Panc1 (cell line): ENCODE results near the gene ATP2B2. TPM values are rescaled to one million over a fixed set of nuclear protein-coding genes. Genes with fewer than 3 reads are reported as not detected.

Experiments
- ATAC-seq: fragments of 200-7000 bp; cut with Tn5 transposase; 2 replicates; pipeline ENCODE4 v1.9.1; 2020; ENCODE audit warnings: mild to moderate bottlenecking, moderate library complexity
- BruUV-seq: library from RNA; stranded (reverse); fragments of 400-500 nt; replicated peaks from 2 replicates; lab custom pipeline; 2021; lab: Mats Ljungman, UMichigan
- CTCF ChIA-PET: fragments of 300-600 bp; sonication (Branson Sonifier 250); formaldehyde crosslinking; loops from one replicate; lab custom pipeline; 2022; ENCODE audit warnings: antibody characterized with exemption; lab: Charles Lee
- POLR2A ChIA-PET: fragments of 300-600 bp; sonication (Branson Sonifier 250); formaldehyde crosslinking; loops from one replicate; lab custom pipeline; 2022; ENCODE audit warnings: antibody characterized with exemption; lab: Charles Lee
- DNase-seq: peaks from one replicate; pipeline ENCODE4 v3.0.0-alpha.2; 2010; ENCODE audit warnings: low read depth, low spot score
- H3K27ac ChIP-seq: 2 replicates; pipeline ENCODE4 v1.5.1; 2011; ENCODE audit warnings: mild to moderate bottlenecking, low read length, inconsistent platforms
- H3K27me3 ChIP-seq: fragments of 200-500 bp; sonication (Bioruptor generic); 2 replicates; pipeline ENCODE4 v1.6.0; 2014; ENCODE audit warnings: low read length, inconsistent platforms; ENCODE audit not compliant: control insufficient read depth, insufficient read depth
- H3K36me3 ChIP-seq: fragments of 200-500 bp; sonication (Bioruptor generic); 2 replicates; pipeline ENCODE4 v1.5.1; 2014; ENCODE audit warnings: inconsistent platforms, mild to moderate bottlenecking, low read length, moderate library complexity; ENCODE audit not compliant: control insufficient read depth, insufficient read depth
- H3K4me1 ChIP-seq: 2 replicates; pipeline ENCODE4 v1.5.1; 2011; ENCODE audit warnings: inconsistent platforms, mild to moderate bottlenecking, low read length, moderate library complexity; ENCODE audit not compliant: control insufficient read depth, insufficient read depth
- H3K4me3 ChIP-seq, 2 experiments: 2 replicates each; pipeline ENCODE4 v1.5.1; 2011 to 2012; ENCODE audit warnings: low read depth in 2 of 2, low read length in 2 of 2, mild to moderate bottlenecking in 2 of 2, inconsistent platforms in 1 of 2, moderate library complexity in 1 of 2
- H3K9me3 ChIP-seq: fragments of 200-500 bp; sonication (Bioruptor generic); 2 replicates; pipeline ENCODE4 v1.5.1; 2014; ENCODE audit warnings: low read depth, mild to moderate bottlenecking, inconsistent platforms, low read length, moderate library complexity; ENCODE audit not compliant: control insufficient read depth, insufficient read depth
- CTCF ChIP-seq: fragments of 450-650 bp; IDR thresholded peaks from 2 replicates; pipeline ENCODE4 v1.5.1; 2017; ENCODE audit warnings: mild to moderate bottlenecking
- POLR2AphosphoS5 ChIP-seq: IDR thresholded peaks from 2 replicates; pipeline ENCODE4 v1.6.1; 2012; ENCODE audit warnings: mild to moderate bottlenecking, low read depth, low read length, moderate library complexity
- REST ChIP-seq, 2 experiments: IDR thresholded peaks; 2 replicates each; pipeline ENCODE4 v1.6.1; 2011 to 2012; ENCODE audit warnings: low read depth in 2 of 2, control low read depth in 1 of 2, low read length in 1 of 2, mild to moderate bottlenecking in 1 of 2, moderate library complexity in 1 of 2; ENCODE audit not compliant: insufficient read depth in 1 of 2
- SIN3A ChIP-seq: IDR thresholded peaks from 2 replicates; pipeline ENCODE4 v1.6.1; 2012; ENCODE audit warnings: low read depth, mild to moderate bottlenecking, low read length, moderate library complexity, borderline replicate concordance; ENCODE audit not compliant: insufficient read depth
- TCF7L2 ChIP-seq: IDR thresholded peaks from 2 replicates; pipeline ENCODE4 v1.6.1; 2011; ENCODE audit warnings: mild to moderate bottlenecking, low read depth, low read length, inconsistent platforms
- in situ Hi-C: cut with HindIII; loops from 2 replicates; pipeline ENCODE4 v1.10.0; 2016; ENCODE audit warnings: low sequenced_read_pairs, low pct_unique_long_range_greater_than_20kb
- intact Hi-C: fragments of 100-400 bp; cut with micrococcal nuclease; formaldehyde crosslinking; loops from one replicate; pipeline ENCODE4 v1.10.0; 2022; ENCODE audit not compliant: unreplicated experiment
- total RNA-seq: library from RNA; stranded (reverse); gene quantifications from one replicate; pipeline ENCODE4 v1.2.1, GENCODE V29; 2021; ENCODE audit not compliant: unreplicated experiment

The ATP2B2 gene
- total RNA-seq, 1 experiment from 2014 or later, result not detected

GRCh38 chr3:10437272-10437994, 68.0 kb downstream of the ATP2B2 start:
- no peaks in the 10 kb centered on the region for H3K27me3 ChIP-seq
- in situ Hi-C loops, result no loop called here
- ATAC-seq, result no peak

DNA sequence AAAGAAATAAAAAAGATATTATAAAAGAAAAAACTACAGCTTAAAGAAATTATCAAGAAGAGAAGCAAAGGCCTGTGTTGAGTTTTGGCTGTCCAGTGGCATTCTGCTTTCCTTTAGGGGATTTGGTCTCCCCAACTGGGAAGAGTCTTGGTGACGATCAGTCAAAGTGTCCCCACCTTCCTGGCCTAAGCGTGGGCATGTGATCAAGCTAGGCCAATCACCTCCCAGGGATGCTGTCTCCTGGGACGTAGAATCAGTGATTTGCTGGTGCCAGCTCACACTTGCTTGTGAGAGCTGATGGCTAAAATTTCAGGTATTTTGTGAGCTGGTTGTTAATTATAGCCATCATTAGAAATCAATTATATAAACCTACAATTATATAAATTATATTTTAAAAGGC, 69.5 kb downstream of the ATP2B2 start:
- no peak for TF ChIP-seq TCF7L2
- no peak for TF ChIP-seq POLR2AphosphoS5
- TF ChIP-seq SIN3A, result no peak
- no peak for TF ChIP-seq CTCF
- TF ChIP-seq REST (IDR thresholded peaks at IDR 0.05; ENCODE audit: insufficient read depth in 1 of 2, low read depth in 2 of 2, low read length in 1 of 2), result no peak
- Histone ChIP-seq H3K4me1 (no peaks in the 10 kb centered on the region), H3K36me3 (no peaks in the 10 kb centered on the region), H3K27me3 (no peaks in the 10 kb centered on the region), H3K4me3 (no peak overlapping the region), H3K27ac (no peak overlapping the region), H3K9me3 (no peaks in the 10 kb centered on the region)
- intact Hi-C loops (no loop called here), in situ Hi-C loops (no loop called here)
- ChIA-PET POLR2A (no interaction called here), CTCF (interaction anchor here (0.6 kb wide), 1 partner anchor 98 kb away, joined by 5 read pairs; no protein-coding TSS in a partner anchor)
- no peak for ATAC-seq
- BruUV-seq, result no TSS peak
- DNase-seq, result no peak

More at GRCh38 chr3:10437272-10437994, 68.0 kb downstream of the ATP2B2 start:
- TF ChIP-seq REST (IDR thresholded peaks at IDR 0.05; ENCODE audit: insufficient read depth in 1 of 2, low read depth in 2 of 2, low read length in 1 of 2) (no peak), CTCF (no peak), TCF7L2 (no peak), SIN3A (no peak), POLR2AphosphoS5 (no peak)
- no peaks in the 10 kb centered on the region for H3K36me3 ChIP-seq
- intact Hi-C loops, result no loop called here
- no TSS peak for BruUV-seq
- no peaks in the 10 kb centered on the region for H3K4me1 ChIP-seq
- H3K27ac ChIP-seq, result no peak overlapping the region
- ChIA-PET CTCF (no interaction called here), POLR2A (no interaction called here)
- no peak overlapping the region for H3K4me3 ChIP-seq
- DNase-seq, result no peak
- H3K9me3 ChIP-seq, result no peaks in the 10 kb centered on the region
